HG03039 (cell line): ENCODE results near the gene LPAR3.

ENCODE experiments used
- ATAC-seq: cut with Tn5 transposase; IDR thresholded peaks from one replicate; pipeline ENCODE4 v1.9.1; 2021; ENCODE audit warnings: mild to moderate bottlenecking, moderate library complexity; ENCODE audit not compliant: unreplicated experiment

The LPAR3 gene

GRCh38 chr1:84859866-84860265, 33.1 kb downstream of the LPAR3 start:
- no peak for ATAC-seq

DNA sequence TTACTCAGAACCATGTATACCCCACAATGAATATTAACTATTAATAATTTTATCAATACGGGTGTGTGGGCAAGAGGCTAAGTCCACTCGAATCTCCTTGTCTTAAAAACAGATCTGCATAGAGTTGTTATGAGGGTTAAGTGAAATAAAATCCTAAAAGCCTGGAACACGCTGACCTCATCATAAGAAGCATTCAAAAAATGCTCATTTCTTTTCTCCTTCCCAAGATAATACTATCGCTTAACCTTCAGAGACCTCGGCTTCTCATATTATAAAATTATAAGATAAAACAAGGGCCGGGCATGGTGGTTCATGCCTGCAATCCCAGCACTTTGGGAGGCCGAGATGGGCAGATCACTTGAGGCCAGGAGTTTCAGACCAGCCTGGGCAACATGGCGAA, 35.1 kb downstream of the LPAR3 start:
- no peak for ATAC-seq

GRCh38 chr1:84856726-84857270, 36.2 kb downstream of the LPAR3 start:
- ATAC-seq = no peak

DNA sequence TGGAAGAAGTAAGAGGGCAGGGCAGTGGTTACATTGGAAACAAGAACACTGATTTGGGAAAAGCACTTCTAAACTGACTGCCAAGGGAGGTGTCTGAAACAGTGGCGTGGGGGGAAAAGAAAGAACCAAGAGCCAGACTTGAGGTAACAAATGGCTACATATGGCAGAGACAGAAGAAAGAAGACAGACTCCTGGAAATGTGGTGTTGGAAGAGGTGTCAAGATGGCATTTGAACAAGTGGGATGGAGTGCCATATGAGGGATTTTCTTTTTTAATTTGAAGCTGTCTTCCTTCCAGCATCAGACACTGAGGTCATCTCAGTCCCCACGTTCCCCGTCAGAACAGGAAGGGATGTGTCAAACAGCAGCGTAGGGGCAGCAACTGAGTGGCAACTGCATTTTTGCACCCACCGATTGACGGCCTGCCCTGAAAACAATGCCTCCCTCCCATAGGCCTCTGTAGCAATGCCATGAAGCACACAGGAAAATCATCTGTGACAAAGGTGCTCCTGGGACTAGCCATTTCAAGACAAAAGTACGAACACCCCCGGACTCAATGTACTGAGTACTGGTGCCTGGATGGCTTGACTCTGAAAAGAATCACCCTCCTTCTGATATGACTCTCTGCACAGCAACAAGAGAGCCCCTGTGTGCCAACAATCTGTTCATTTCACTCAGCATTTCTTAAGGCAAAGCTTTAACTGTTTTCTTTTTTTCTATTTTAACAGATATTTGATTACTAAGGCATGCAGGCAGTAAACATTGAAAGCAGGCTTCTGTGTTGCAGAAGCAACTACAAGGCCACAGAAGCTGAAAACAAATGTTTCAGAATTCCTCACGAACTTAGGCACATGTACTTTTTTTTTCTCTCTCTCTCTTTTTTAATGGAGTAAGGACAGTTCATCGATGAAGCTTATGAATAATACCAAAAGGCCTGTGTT, 37.0 kb downstream of the LPAR3 start:
- ATAC-seq = no peak

DNA sequence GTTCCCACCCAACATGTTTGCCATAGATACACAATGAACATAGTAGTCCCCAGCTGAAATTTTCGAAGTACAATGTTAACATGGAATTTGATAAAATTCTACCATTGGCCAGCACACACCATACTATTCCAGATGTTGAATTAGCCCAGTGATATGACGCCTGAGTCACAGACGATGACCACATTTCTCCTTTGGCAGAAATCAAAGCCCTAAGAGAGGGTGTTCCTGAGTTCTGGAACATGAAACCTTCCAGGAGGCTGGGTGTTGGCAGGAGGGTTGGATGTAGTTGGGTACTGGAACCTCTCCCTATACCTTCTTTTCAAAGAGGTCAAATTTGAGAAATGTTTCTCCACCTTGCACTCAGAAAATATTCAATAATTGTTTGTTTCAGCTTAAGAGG, 37.8 kb downstream of the LPAR3 start:
- no peak for ATAC-seq

DNA sequence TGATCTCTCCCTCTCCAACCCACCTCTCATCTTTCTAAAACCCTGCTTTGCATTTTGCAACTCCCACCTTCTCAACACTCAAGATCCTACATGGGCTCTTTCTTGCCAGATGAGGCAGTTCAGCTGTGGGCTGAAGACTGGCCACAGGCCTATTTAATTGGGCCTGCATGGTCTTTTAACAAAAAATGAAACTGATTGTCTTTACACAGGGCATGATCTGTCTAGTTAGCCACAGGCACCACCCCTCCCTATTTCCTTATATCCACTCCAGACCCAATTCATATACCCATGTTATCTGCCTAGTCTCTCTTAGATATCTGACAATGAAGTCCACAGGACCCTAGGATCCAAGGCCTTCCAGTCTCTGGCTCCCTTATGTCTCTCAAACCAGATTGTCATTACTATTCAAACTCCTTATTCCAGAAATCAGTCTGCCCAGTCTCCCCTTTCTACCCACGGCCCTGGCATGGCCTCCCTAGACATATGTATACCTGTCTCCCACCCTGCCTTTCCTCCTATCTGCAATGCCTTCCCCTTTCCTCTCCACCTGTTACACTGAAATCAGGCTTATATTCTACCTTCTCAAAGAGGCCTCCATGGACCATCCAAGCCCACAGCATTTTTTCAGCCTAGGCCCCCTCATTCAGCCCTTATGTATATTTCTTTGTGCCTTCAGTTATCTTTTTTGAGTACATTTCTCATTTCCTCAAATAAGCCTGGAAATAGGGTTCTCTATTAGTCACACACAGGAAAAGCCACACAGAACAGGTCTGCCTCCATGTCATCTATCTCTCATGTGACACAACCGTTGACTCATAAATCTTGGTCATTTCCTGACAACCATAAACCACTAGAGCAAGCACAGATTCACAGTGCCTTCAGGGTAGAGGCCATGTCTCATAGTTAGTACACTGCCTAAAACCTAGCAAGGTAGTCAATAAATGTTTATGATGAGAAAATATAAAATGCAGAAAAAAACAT, 39.0 kb downstream of the LPAR3 start:
- ATAC-seq = peak; percentile 98

GRCh38 chr1:84851839-84852238, 41.2 kb downstream of the LPAR3 start:
- no peak for ATAC-seq

GRCh38 chr1:84849357-84849975, 43.5 kb downstream of the LPAR3 start:
- ATAC-seq = no peak

- ATAC-seq = no peak
Observed at GRCh38 chr1:84847253-84848250, 45.5 kb downstream of the LPAR3 start.

GRCh38 chr1:84846387-84846786, 46.6 kb downstream of the LPAR3 start:
- no peak for ATAC-seq

- no peak for ATAC-seq
Observed at GRCh38 chr1:84845357-84845756, 47.6 kb downstream of the LPAR3 start.

DNA sequence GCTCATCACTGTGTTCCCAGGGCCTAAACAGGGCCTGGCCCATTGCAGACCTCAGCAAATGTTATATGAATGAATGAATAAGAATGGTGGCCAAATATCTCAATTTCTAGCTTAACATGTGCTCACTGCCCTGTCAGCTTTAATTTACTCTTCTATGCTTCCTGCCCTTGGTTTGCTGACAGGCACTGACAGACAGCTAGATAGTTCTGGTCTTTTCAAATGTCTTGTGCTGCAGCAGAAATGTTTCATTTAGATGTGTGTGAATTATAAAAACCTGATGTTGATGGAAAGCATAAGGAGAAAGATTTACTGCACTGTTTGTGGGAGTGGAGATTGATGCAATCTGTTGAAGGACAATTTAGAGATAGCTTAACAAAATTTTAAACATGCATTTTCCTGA, 48.9 kb downstream of the LPAR3 start:
- no peak for ATAC-seq

GRCh38 chr1:84842748-84843231, 50.2 kb downstream of the LPAR3 start:
- ATAC-seq = no peak

DNA sequence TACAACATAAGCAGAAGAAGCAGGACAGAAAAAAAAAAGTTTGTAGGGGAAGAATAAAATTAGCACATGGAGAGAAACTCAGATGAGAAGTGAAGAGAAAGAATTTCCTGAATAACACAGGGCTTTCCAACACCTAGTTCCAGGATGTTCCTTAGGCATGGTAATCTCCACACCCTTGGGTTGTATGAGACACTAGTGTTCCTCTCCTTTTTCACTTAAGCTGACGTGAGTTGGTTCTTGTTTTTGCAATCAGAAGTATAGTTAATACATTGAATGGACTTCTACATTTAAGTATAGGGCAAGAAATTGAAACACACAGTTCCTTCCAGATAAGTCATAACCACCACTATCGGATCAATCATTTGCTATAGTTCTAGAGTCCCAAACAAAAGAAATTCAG, 51.0 kb downstream of the LPAR3 start:
- ATAC-seq = no peak

- no peak for ATAC-seq
Observed at GRCh38 chr1:84840346-84840745, 52.7 kb downstream of the LPAR3 start.

DNA sequence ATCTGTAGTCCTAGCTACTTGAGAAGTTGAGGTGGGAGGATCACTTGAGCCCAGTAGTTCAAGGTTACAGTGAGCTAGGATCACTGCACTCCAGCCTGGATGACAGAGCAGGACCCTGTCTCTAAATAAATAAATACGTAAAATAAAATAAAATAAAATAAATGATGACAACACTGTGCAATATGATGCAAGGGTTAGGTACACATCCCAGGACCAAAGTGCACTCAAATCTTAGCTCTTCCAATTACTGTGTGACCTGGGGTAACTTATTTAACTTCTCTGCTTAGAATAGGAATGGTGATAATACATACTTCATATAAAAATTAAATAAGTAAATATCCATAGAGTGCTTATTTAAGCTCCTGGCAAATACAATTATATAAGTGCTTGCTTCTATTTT, 53.5 kb downstream of the LPAR3 start:
- ATAC-seq = no peak

DNA sequence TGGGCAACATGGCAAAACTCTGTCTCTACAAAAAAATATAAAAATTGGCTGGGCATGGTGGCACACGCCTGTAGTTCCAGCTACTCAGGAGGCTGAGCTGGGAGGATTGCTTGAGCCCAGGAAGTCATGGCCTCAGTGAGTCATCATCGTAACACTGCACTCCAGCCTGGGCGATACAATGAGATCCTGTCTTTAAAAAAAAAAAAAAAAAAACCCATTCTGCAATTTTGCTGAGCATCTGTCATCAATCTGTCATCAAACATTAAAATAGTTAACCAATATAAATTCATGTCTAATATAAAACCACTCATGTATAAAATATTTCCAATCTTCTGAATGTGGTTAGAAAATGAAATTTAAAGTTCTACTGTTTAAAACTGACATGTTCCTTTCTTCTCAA, 56.9 kb downstream of the LPAR3 start:
- ATAC-seq = no peak

DNA sequence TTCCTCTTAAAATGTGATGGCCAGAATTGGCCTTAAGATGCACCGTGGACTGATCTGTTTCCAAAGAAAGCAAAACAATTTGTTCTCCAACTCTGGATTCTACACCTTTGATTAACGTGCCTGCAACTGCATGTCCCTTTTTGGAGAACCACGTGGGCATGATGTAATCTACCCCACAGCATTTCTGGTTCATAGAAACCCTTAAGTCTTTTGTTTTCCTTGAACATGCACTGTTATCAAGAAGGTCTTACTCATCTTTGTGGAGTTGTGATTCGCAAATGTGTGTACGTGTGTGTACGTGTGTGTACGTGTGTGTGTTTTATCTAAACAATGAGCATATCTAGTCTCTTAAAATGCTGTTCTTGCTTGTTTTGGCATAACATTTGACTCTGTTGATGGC, 57.8 kb downstream of the LPAR3 start:
- no peak for ATAC-seq

DNA sequence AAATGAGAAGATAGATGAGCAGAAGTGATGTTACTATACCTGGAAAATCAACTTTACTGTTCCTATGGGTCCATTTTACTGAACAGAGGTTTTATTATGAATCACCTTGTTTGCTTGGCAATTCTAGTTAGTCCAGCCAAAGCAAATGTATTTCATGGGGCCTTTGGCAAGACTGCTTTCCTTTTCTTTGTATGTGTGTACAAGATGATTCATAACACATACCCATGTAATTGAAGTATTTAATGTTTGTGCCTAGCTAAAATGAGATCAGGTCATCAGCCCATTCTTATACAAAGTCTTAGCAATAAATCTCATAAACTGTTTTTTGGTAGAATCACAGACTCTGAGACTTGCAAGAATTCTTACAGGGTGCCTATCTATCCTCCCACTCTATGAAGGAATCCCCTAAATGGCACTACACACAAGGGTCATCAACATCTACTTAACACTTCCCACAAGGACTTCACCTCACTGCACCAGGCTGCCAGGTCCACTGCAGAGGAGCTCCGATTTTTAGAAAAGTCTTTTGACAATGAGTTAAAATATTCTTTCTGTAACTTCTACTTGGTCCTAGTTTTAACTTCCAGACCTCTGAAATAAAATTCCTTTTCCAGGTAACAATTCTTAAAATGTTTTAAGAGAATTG, 58.5 kb downstream of the LPAR3 start:
- ATAC-seq = no peak
